Measurements from ENCODE around the gene IQCK. TPM values are rescaled to one million over a fixed set of nuclear protein-coding genes. Genes with fewer than 3 reads are reported as not detected.

The IQCK gene
- total RNA-seq, 1 donor from 2014 or later: 5.8 TPM

DNA sequence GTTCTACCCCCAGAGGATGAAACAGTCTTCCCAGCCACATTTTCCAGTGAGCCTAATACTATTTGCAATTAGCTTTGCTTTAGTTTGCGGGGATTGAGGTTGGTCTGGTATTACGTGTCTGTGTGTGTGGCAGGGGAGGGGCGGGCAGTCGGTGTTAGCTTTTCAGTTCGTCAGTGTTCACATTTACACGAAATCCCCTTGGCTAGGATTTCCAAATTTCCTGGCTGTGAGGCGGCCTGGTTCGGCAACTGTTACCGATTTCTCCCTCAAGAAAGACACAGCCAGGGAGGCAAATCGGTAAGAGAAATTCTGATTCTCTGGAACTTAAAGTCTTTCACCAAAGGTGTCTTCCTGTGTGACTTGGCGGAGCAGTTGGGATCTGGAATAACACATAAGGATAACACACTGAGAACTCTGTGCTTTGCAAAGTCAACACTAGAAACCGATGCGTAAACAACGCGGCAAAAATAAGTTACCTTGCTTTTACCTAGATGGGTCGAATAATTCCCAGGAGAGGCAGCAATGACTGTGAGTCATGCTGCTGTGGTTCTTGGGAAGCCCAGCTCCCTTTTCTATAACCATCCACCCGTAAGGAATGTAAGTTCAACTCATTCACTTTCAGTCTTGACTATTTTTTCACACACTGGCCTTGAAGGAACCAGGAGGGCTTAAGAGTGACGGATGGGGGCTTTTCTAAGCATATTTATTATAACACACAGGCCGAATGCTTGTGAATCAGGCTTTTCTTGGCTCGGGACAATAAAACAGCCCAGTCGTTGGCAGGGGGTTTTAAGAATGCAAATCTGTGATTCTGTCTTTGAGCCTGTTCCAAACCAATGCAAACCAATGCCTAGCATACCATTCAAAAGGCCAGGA is 142.3 kb downstream of the IQCK start:
- Mint-ChIP-seq H3K9me3 (ENCODE audit: unreplicated experiment) (no peaks in the 10 kb centered on the region), H3K27ac (ENCODE audit: unreplicated experiment) (no peak overlapping the region), H3K4me1 (ENCODE audit: unreplicated experiment) (no peaks in the 10 kb centered on the region), H3K36me3 (ENCODE audit: unreplicated experiment) (no peaks in the 10 kb centered on the region), H3K4me3 (ENCODE audit: unreplicated experiment) (no peak overlapping the region), H3K27me3 (ENCODE audit: unreplicated experiment) (no peaks in the 10 kb centered on the region)
- TF ChIP-seq, protein P1, sequence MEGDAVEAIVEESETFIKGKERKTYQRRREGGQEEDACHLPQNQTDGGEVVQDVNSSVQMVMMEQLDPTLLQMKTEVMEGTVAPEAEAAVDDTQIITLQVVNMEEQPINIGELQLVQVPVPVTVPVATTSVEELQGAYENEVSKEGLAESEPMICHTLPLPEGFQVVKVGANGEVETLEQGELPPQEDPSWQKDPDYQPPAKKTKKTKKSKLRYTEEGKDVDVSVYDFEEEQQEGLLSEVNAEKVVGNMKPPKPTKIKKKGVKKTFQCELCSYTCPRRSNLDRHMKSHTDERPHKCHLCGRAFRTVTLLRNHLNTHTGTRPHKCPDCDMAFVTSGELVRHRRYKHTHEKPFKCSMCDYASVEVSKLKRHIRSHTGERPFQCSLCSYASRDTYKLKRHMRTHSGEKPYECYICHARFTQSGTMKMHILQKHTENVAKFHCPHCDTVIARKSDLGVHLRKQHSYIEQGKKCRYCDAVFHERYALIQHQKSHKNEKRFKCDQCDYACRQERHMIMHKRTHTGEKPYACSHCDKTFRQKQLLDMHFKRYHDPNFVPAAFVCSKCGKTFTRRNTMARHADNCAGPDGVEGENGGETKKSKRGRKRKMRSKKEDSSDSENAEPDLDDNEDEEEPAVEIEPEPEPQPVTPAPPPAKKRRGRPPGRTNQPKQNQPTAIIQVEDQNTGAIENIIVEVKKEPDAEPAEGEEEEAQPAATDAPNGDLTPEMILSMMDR (IDR thresholded peaks at IDR 0.05): no peak
- DNase-seq (ENCODE audit: extremely low spot score, unreplicated experiment): no peak

DNA sequence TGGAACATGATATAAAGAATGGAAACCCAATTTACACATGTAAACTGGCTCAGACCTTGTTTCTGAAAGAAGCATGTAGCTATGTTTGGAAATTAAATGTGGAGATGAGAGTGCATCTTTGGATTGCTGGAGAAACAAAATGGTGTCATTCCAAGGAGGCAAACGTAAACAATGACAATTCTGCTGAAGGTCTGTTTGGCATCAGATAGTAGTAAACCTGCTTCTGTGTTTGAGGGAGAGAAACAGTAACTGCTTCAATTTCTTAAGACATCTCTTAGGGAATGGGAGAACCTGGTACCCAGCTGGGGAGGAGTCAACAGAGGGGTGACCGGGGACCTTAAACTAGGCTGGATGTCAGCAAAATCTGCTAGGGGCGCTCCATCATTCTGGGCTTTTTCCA is 143.1 kb downstream of the IQCK start:
- H3K9me3 Mint-ChIP-seq (ENCODE audit: unreplicated experiment): no peaks in the 10 kb centered on the region
- H3K27me3 Mint-ChIP-seq (ENCODE audit: unreplicated experiment): no peaks in the 10 kb centered on the region
- H3K36me3 Mint-ChIP-seq (ENCODE audit: unreplicated experiment): no peaks in the 10 kb centered on the region
- DNase-seq (ENCODE audit: extremely low spot score, unreplicated experiment): no peak
- H3K27ac Mint-ChIP-seq (ENCODE audit: unreplicated experiment): no peak overlapping the region
- TF ChIP-seq, protein P1 (IDR thresholded peaks at IDR 0.05): no peak
- no peaks in the 10 kb centered on the region for H3K4me1 Mint-ChIP-seq (ENCODE audit: unreplicated experiment)
- no peak overlapping the region for H3K4me3 Mint-ChIP-seq (ENCODE audit: unreplicated experiment)

DNA sequence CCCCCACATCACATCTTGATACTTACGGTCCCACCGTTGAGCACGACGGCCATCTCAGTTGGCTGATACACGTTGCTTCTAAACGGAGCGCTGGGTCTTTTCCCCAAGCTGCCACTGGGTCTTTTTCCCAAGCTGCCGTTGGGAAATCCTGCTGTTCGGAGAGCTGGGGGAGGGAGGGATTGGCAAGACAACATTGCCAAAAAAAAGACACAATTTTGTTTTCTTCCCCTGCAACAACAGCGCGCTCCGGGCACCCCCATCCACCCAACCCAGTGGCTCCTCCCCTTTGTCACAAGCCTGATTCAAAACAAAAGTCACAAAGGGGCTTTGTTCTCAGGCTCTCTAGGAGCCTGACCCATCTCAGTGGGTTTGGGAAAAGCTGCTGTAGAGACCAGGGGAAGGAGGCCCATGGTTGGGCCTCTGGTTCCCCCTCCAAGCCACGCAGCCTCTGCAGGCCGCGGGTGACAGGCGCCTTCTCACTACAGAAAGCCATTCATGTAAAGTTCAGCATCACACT is 143.8 kb downstream of the IQCK start:
- TF ChIP-seq, protein P1 (IDR thresholded peaks at IDR 0.05): no peak
- no peak overlapping the region for H3K4me3 Mint-ChIP-seq (ENCODE audit: unreplicated experiment)
- H3K9me3 Mint-ChIP-seq (ENCODE audit: unreplicated experiment): no peaks in the 10 kb centered on the region
- no peak for DNase-seq (ENCODE audit: extremely low spot score, unreplicated experiment)
- H3K27me3 Mint-ChIP-seq (ENCODE audit: unreplicated experiment): no peaks in the 10 kb centered on the region
- H3K27ac Mint-ChIP-seq (ENCODE audit: unreplicated experiment): no peak overlapping the region
- H3K4me1 Mint-ChIP-seq (ENCODE audit: unreplicated experiment): no peaks in the 10 kb centered on the region
- no peaks in the 10 kb centered on the region for H3K36me3 Mint-ChIP-seq (ENCODE audit: unreplicated experiment)

DNA sequence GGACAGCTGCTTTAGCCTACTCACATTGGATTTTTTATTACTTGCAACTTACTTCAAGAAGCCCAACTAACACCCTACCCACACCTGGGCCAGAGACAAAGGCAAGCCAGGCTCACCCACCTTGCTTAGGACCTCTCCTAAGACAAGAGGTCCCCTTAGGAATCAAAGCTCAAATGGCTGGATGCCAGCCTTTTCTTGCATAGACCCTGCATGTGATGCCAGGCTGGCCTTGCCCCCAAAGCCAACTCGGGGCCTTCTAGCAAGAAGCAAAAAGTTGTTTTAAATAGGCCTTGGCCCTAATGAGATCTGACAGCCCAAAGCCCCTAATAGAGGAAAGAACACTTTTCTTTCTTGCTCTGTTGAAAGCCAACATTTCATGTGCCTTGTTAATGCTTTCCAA is 145.9 kb downstream of the IQCK start:
- H3K9me3 Mint-ChIP-seq (ENCODE audit: unreplicated experiment): no peaks in the 10 kb centered on the region
- no peak for DNase-seq (ENCODE audit: extremely low spot score, unreplicated experiment)

DNA sequence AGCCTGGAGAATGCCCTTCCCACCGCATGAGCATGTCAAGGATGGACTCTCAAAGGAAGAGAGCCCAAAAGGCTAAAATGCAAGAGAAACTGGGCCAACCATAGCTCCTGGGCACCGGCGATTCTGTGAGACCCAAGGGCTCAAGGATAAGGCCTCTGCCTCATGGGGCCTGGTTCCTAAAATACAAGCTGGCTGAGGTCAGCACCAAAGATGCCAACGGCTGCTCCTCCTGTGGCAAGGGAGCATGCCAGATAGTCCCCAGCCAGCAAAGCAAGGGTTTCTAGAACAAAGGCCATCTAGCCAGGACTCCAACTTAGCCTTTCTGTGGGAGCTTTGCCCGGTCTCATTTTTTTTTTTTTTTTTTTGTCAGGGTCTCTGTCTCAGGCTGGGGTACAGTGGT is 146.5 kb downstream of the IQCK start:
- TF ChIP-seq, protein P1 (IDR thresholded peaks at IDR 0.05): no peak

More for the DNA sequence above, 145.9 kb downstream of the IQCK start:
- H3K27me3 Mint-ChIP-seq (ENCODE audit: unreplicated experiment): no peaks in the 10 kb centered on the region
- H3K27ac Mint-ChIP-seq (ENCODE audit: unreplicated experiment): no peak overlapping the region
- H3K4me3 Mint-ChIP-seq (ENCODE audit: unreplicated experiment): no peak overlapping the region
- no peaks in the 10 kb centered on the region for H3K36me3 Mint-ChIP-seq (ENCODE audit: unreplicated experiment)
- H3K4me1 Mint-ChIP-seq (ENCODE audit: unreplicated experiment): no peaks in the 10 kb centered on the region
- TF ChIP-seq, protein P1 (IDR thresholded peaks at IDR 0.05): no peak

More for the DNA sequence above, 146.5 kb downstream of the IQCK start:
- DNase-seq (ENCODE audit: extremely low spot score, unreplicated experiment): no peak
- H3K27me3 Mint-ChIP-seq (ENCODE audit: unreplicated experiment): no peaks in the 10 kb centered on the region
- H3K9me3 Mint-ChIP-seq (ENCODE audit: unreplicated experiment): no peaks in the 10 kb centered on the region
- no peak overlapping the region for H3K27ac Mint-ChIP-seq (ENCODE audit: unreplicated experiment)
- no peaks in the 10 kb centered on the region for H3K4me1 Mint-ChIP-seq (ENCODE audit: unreplicated experiment)
- H3K4me3 Mint-ChIP-seq (ENCODE audit: unreplicated experiment): no peak overlapping the region
- no peaks in the 10 kb centered on the region for H3K36me3 Mint-ChIP-seq (ENCODE audit: unreplicated experiment)
